SU-DHL-6 (cell line): ENCODE data around the gene ADARB2.

Source experiments
- H2AFZ ChIP-seq: fragments of 200-600 bp; sonication (generic); 2 replicates; pipeline ENCODE4 v1.6.1; 2014; ENCODE audit warnings: low read depth, mild to moderate bottlenecking, moderate library complexity, mixed read lengths, antibody characterized with exemption, low read length; ENCODE audit not compliant: severe bottlenecking
- H3F3A ChIP-seq: fragments of 200-600 bp; shearing (Covaris generic); 2 replicates; pipeline ENCODE4 v1.6.0; 2016; ENCODE audit warnings: antibody characterized with exemption, mild to moderate bottlenecking; ENCODE audit not compliant: insufficient read depth
- H3K27ac ChIP-seq: fragments of 200-600 bp; sonication (generic); 2 replicates; pipeline ENCODE4 v1.5.1; 2016; ENCODE audit warnings: low read depth, mild to moderate bottlenecking, low read length, moderate library complexity, mixed read lengths
- H3K27me3 ChIP-seq: fragments of 200-600 bp; sonication (generic), shearing (Covaris generic); 2 replicates; pipeline ENCODE4 v1.6.0; 2014; ENCODE audit warnings: mild to moderate bottlenecking, low read length
- H3K36me3 ChIP-seq: fragments of 200-600 bp; sonication (generic); 2 replicates; pipeline ENCODE4 v1.6.1; 2014; ENCODE audit warnings: mild to moderate bottlenecking, low read length, mixed read lengths
- H3K4me2 ChIP-seq: fragments of 300-600, 200-600 bp; shearing (Covaris generic), sonication (generic); 2 replicates; pipeline ENCODE4 v1.6.0; 2014; ENCODE audit warnings: low read length, low read depth, mild to moderate bottlenecking; ENCODE audit not compliant: poor library complexity, severe bottlenecking
- H3K4me3 ChIP-seq: fragments of 200-600 bp; sonication (generic); 2 replicates; pipeline ENCODE4 v1.5.1; 2014; ENCODE audit warnings: antibody characterized with exemption, low read length, mild to moderate bottlenecking, mixed read lengths; ENCODE audit not compliant: insufficient read depth, poor library complexity, severe bottlenecking
- H3K79me2 ChIP-seq: fragments of 200-600 bp; sonication (generic); 2 replicates; pipeline ENCODE4 v1.6.1; 2014; ENCODE audit warnings: mild to moderate bottlenecking, low read length, moderate library complexity; ENCODE audit not compliant: insufficient read depth
- H3K9ac ChIP-seq: fragments of 200-600 bp; sonication (generic); 2 replicates; pipeline ENCODE4 v1.7.0; 2014; ENCODE audit warnings: mild to moderate bottlenecking, low read length
- H3K9me2 ChIP-seq: fragments of 200-600 bp; sonication (generic); replicated peaks from 2 replicates; pipeline ENCODE4 v1.6.1; 2014; ENCODE audit warnings: low read length; ENCODE audit not compliant: insufficient read depth
- H3K9me3 ChIP-seq: fragments of 200-600 bp; sonication (generic); 2 replicates; pipeline ENCODE4 v1.6.1; 2014; ENCODE audit warnings: low read length, mixed read lengths; ENCODE audit not compliant: insufficient read depth
- H4K20me1 ChIP-seq: fragments of 200-600 bp; sonication (generic); 2 replicates; pipeline ENCODE4 v1.6.1; 2014; ENCODE audit warnings: low read depth, mild to moderate bottlenecking, antibody characterized with exemption, low read length, moderate library complexity, mixed read lengths
- EZH2phosphoT487 ChIP-seq: fragments of 200-600 bp; sonication (generic), shearing (Covaris generic); conservative IDR thresholded peaks from 2 replicates; pipeline ENCODE4 v1.6.1; 2018; ENCODE audit warnings: mild to moderate bottlenecking, antibody characterized with exemption, low read length, moderate library complexity, mixed read lengths
- TF ChIP-seq, protein P1 (sequence below): fragments of 200-600 bp; sonication (generic); IDR thresholded peaks from one replicate; pipeline ENCODE4 v1.5.1; 2017; ENCODE audit warnings: antibody characterized with exemption, mild to moderate bottlenecking, low read length, moderate library complexity; ENCODE audit not compliant: insufficient read depth, poor library complexity, severe bottlenecking

Gene ADARB2

DNA sequence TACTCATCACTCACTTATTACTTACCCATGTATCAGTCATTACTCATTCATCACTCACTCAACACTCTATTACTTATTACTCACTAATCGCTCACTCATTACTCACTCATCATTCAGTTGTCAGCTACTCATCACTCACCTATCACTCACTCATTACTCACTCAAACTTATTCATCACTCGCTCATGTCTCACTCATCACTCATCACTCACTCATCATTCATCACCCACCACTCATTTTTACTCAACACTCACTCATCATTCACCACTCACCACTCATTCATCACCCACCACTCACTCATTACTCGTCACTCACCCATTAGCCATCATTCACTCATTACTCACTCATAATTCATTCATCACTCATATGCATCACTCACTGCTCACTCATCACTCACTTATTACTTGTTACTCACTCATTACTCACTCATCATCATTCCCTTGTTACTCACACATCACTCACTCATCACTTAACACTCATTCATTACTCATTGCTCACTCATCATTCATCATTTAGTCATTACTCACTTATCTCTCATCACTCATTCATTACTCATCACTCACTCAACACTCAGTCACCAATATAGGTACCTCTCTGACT lies 237.9 kb downstream of the ADARB2 start:
- Histone ChIP-seq H3K79me2 (no peaks in the 10 kb centered on the region), H3K9ac (no peak overlapping the region), H2AFZ (no peak overlapping the region), H4K20me1 (no peaks in the 10 kb centered on the region), H3K4me3 (no peak overlapping the region), H3K4me2 (no peak overlapping the region), H3K9me2 (no peaks in the 10 kb centered on the region), H3F3A (no peaks in the 10 kb centered on the region), H3K36me3 (no peaks in the 10 kb centered on the region), H3K27me3 (no peaks in the 10 kb centered on the region), H3K27ac (no peak overlapping the region), H3K9me3 (0 out of 2 replicates have a peak, but pooled peaks cover 7% of the 10 kb centered on the region)
- TF ChIP-seq, protein P1, sequence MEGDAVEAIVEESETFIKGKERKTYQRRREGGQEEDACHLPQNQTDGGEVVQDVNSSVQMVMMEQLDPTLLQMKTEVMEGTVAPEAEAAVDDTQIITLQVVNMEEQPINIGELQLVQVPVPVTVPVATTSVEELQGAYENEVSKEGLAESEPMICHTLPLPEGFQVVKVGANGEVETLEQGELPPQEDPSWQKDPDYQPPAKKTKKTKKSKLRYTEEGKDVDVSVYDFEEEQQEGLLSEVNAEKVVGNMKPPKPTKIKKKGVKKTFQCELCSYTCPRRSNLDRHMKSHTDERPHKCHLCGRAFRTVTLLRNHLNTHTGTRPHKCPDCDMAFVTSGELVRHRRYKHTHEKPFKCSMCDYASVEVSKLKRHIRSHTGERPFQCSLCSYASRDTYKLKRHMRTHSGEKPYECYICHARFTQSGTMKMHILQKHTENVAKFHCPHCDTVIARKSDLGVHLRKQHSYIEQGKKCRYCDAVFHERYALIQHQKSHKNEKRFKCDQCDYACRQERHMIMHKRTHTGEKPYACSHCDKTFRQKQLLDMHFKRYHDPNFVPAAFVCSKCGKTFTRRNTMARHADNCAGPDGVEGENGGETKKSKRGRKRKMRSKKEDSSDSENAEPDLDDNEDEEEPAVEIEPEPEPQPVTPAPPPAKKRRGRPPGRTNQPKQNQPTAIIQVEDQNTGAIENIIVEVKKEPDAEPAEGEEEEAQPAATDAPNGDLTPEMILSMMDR = no peak
- TF ChIP-seq EZH2phosphoT487 = no peak

DNA sequence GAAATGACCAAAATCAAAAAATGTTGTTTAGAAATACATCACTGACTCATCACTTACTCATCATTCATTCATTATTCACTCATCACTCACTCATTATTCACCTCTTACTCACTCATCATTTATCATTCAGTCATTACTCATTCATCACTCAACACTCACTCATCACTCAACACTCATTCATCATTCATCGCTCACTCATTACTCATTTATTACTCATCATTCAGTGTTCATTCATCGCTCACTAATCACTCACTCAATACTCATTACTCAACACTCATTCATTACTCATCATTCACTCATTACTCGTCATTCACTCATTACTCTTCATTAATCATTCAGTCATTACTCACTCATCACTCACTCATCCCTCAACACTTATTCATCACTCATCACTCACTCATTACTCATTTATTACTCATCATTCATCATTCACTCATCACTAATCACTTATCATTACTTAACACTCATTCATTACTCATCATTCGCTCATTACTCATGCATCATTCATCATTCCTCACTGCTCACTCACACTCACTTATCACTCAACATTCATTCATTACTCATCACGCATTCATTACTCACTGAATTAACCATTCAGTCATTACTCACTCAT lies 238.5 kb downstream of the ADARB2 start:
- Histone ChIP-seq H3K27ac (no peak overlapping the region), H3K36me3 (no peaks in the 10 kb centered on the region), H3K4me2 (no peak overlapping the region), H3K9ac (no peak overlapping the region), H3K27me3 (no peaks in the 10 kb centered on the region), H3K4me3 (no peak overlapping the region), H3K9me2 (no peaks in the 10 kb centered on the region), H3F3A (no peaks in the 10 kb centered on the region), H3K9me3 (0 out of 2 replicates have a peak, but pooled peaks cover 1% of the 10 kb centered on the region), H4K20me1 (no peaks in the 10 kb centered on the region), H3K79me2 (no peaks in the 10 kb centered on the region), H2AFZ (no peak overlapping the region)
- no peak for TF ChIP-seq EZH2phosphoT487
- TF ChIP-seq, protein P1 = no peak

DNA sequence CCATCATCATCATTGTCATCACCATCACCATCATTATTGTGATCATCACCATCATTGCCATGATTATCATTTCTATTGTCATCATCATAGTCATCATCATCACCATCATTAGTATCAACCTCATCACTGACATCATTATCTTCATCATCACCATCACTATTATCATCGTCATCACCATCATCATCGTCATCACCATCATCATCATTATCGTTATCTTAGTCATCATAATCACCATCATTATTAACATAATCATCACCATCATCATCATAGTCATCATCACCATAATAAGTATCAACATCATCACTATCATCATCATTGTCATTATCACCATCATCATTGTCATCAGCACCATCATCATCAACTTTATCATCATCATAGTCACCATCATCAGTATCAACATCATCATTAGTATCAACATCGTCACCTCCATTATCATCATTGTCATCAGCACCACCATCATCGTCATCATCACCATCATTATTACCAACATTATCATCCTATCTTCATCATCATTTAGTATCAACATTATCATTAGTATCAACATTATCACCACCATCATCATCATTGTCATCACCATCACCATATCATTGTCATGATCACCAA lies 241.3 kb downstream of the ADARB2 start:
- Histone ChIP-seq H3K79me2 (no peaks in the 10 kb centered on the region), H2AFZ (no peak overlapping the region), H3K4me2 (no peak overlapping the region), H3K27ac (no peak overlapping the region), H3K4me3 (no peak overlapping the region), H3K36me3 (no peaks in the 10 kb centered on the region), H3F3A (no peaks in the 10 kb centered on the region), H3K9ac (no peak overlapping the region), H3K9me2 (no peaks in the 10 kb centered on the region), H3K9me3 (no peaks in the 10 kb centered on the region), H3K27me3 (no peaks in the 10 kb centered on the region), H4K20me1 (no peaks in the 10 kb centered on the region)
- TF ChIP-seq, protein P1 = no peak
- no peak for TF ChIP-seq EZH2phosphoT487
